Keratinocyte (primary cell): ENCODE measurements around the gene DIAPH3. TPM values are rescaled to one million over a fixed set of nuclear protein-coding genes. Genes with fewer than 3 reads are reported as not detected.

Experiments
- DNase-seq: peaks from one replicate; pipeline ENCODE4 v3.0.0-alpha.2; 2011; ENCODE audit warnings: low read depth, missing footprints, low spot score
- FAIRE-seq: peaks from 2 replicates; lab custom pipeline; 2011; peaks lifted over from hg19 to GRCh38; lab: Jason Lieb, UNC
- H2AFZ ChIP-seq: 2 replicates; pipeline ENCODE4 v1.6.0; 2012; ENCODE audit warnings: low read length, control low read depth, inconsistent platforms; ENCODE audit not compliant: control insufficient read depth
- H3K27ac ChIP-seq: 2 replicates; pipeline ENCODE4 v1.5.1; 2011; ENCODE audit warnings: low read length; ENCODE audit not compliant: control insufficient read depth, insufficient read depth
- H3K27me3 ChIP-seq: 3 replicates; pipeline ENCODE4 v1.6.0; 2011; ENCODE audit warnings: low read length; ENCODE audit not compliant: control insufficient read depth, insufficient read depth; ENCODE audit errors: extremely low read depth
- H3K36me3 ChIP-seq, 2 experiments: 2 replicates in 1 of 2; 3 replicates in 1 of 2; pipeline ENCODE4 v1.5.1; 2011; ENCODE audit warnings: low read length in 2 of 2, mild to moderate bottlenecking in 1 of 2; ENCODE audit not compliant: control insufficient read depth in 2 of 2, insufficient read depth in 2 of 2; ENCODE audit errors: extremely low read depth in 1 of 2
- H3K4me1 ChIP-seq: 3 replicates; pipeline ENCODE4 v1.5.1; 2011; ENCODE audit warnings: low read length; ENCODE audit not compliant: control insufficient read depth, insufficient read depth; ENCODE audit errors: extremely low read depth
- H3K4me2 ChIP-seq: 3 replicates; pipeline ENCODE4 v1.6.0; 2011; ENCODE audit warnings: low read depth, low read length; ENCODE audit not compliant: control insufficient read depth, insufficient read depth; ENCODE audit errors: extremely low read depth
- H3K4me3 ChIP-seq, 3 experiments: fragments of 200-600 bp in 1 of 3; sonication (generic) in 1 of 3; 2 replicates in 2 of 3; 3 replicates in 1 of 3; pipeline ENCODE4 v1.5.1; 2011 to 2016; ENCODE audit warnings: low read length in 3 of 3, mild to moderate bottlenecking in 3 of 3, control low read depth in 2 of 3, inconsistent platforms in 1 of 3, low read depth in 1 of 3, mixed read lengths in 1 of 3, mixed run types in 1 of 3, moderate library complexity in 1 of 3; ENCODE audit not compliant: control insufficient read depth in 2 of 3, insufficient read depth in 2 of 3; ENCODE audit errors: extremely low read depth in 1 of 3
- H3K79me2 ChIP-seq: 2 replicates; pipeline ENCODE4 v1.6.0; 2012; ENCODE audit warnings: low read length; ENCODE audit not compliant: control insufficient read depth, insufficient read depth
- H3K9ac ChIP-seq: 3 replicates; pipeline ENCODE4 v1.6.0; 2011; ENCODE audit warnings: low read length; ENCODE audit not compliant: control insufficient read depth, insufficient read depth; ENCODE audit errors: extremely low read depth
- H3K9me1 ChIP-seq: 3 replicates; pipeline ENCODE4 v1.6.0; 2011; ENCODE audit warnings: low read length; ENCODE audit not compliant: control insufficient read depth, insufficient read depth; ENCODE audit errors: extremely low read depth
- H3K9me3 ChIP-seq: 2 replicates; pipeline ENCODE4 v1.5.1; 2012; ENCODE audit warnings: low read depth, low read length; ENCODE audit not compliant: control insufficient read depth
- H4K20me1 ChIP-seq: 3 replicates; pipeline ENCODE4 v1.6.0; 2011; ENCODE audit warnings: low read length; ENCODE audit not compliant: control insufficient read depth, insufficient read depth; ENCODE audit errors: extremely low read depth
- EZH2 ChIP-seq: IDR thresholded peaks from one replicate; pipeline ENCODE4 v1.6.1; 2012; ENCODE audit warnings: inconsistent platforms, mild to moderate bottlenecking, low read length, moderate library complexity
- dilution Hi-C: fragments of 300-500 bp; cut with MboI; formaldehyde crosslinking; loops from one replicate; pipeline ENCODE4 v1.7.0; 2020; ENCODE audit warnings: low sequenced_read_pairs; ENCODE audit not compliant: extremely low pct_ligation_motif_present
- polyA plus RNA-seq, 5 experiments: library from polyadenylated mRNA; depleted of rRNA in 3 of 5; stranded (reverse) in 3 of 5; stranded (forward) in 1 of 5; unstranded in 1 of 5; fragments of >200 nt; gene quantifications; 1 replicate in 1 of 5; 2 replicates in 3 of 5; 3 replicates in 1 of 5; pipeline versions ENCODE4 v1.2.1 to v1.2.3, GENCODE V29; 2011 to 2012; ENCODE audit warnings: missing spikeins in 2 of 5, low read depth in 1 of 5, low replicate concordance in 1 of 5
- TF ChIP-seq, protein P1 (sequence below), 3 experiments: IDR thresholded peaks in 1 of 3; conservative IDR thresholded peaks in 1 of 3; optimal IDR thresholded peaks in 1 of 3; 2 replicates in 2 of 3; 3 replicates in 1 of 3; pipeline versions ENCODE3 to v1.5.1; 2011; ENCODE audit warnings: low read length in 3 of 3, mild to moderate bottlenecking in 3 of 3, moderate library complexity in 2 of 3, control low read depth in 1 of 3, inconsistent platforms in 1 of 3; ENCODE audit not compliant: insufficient read depth in 2 of 3; ENCODE audit errors: extremely low read depth in 1 of 3

DIAPH3 gene
- polyA plus RNA-seq, 1 donor (not counting 4 experiments of a cell fraction or from before 2014, with no cell fraction given) = 9.0 TPM

DNA sequence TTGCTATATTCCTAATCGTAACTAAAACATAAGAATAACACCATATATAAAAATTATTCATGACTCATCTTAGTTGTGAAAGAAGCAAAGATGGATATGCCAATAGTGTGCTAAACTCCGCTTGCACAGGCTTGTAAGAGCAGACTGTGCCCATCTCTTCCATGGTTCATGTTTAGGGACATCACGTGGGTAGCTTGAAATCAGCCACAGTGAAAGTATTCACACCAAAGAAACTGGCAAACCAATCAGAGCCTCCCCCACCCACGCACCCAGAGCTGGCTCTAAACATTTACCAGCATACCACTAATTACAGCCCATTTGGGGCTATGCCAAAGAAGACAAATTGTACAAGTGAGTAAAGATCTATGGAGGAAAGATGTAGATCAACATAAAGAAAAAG, 147.5 kb downstream of the DIAPH3 start:
- no peaks in the 10 kb centered on the region for H3K79me2 ChIP-seq
- dilution Hi-C loops = no loop called here
- FAIRE-seq (peak; percentile 94), DNase-seq (peak; percentile 35)
- peak overlapping the region; percentile 41 for H3K4me2 ChIP-seq
- no peaks in the 10 kb centered on the region for H4K20me1 ChIP-seq
- no peaks in the 10 kb centered on the region for H3K9me1 ChIP-seq
- peak overlapping the region; percentile 33 for H3K27ac ChIP-seq
- no peak overlapping the region for H3K9ac ChIP-seq
- no peaks in the 10 kb centered on the region for H3K36me3 ChIP-seq
- TF ChIP-seq, protein P1, sequence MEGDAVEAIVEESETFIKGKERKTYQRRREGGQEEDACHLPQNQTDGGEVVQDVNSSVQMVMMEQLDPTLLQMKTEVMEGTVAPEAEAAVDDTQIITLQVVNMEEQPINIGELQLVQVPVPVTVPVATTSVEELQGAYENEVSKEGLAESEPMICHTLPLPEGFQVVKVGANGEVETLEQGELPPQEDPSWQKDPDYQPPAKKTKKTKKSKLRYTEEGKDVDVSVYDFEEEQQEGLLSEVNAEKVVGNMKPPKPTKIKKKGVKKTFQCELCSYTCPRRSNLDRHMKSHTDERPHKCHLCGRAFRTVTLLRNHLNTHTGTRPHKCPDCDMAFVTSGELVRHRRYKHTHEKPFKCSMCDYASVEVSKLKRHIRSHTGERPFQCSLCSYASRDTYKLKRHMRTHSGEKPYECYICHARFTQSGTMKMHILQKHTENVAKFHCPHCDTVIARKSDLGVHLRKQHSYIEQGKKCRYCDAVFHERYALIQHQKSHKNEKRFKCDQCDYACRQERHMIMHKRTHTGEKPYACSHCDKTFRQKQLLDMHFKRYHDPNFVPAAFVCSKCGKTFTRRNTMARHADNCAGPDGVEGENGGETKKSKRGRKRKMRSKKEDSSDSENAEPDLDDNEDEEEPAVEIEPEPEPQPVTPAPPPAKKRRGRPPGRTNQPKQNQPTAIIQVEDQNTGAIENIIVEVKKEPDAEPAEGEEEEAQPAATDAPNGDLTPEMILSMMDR (optimal IDR thresholded peaks at IDR 0.05 in 1 of 3, IDR thresholded peaks at IDR 0.05 in 1 of 3, conservative IDR thresholded peaks at IDR 0.05 in 1 of 3; ENCODE audit: extremely low read depth in 1 of 3, insufficient read depth in 2 of 3, low read length in 3 of 3) = no peak
- no peak for TF ChIP-seq EZH2
- H3K9me3 ChIP-seq = no peaks in the 10 kb centered on the region
- H3K27me3 ChIP-seq = no peaks in the 10 kb centered on the region
- peaks cover 32% of the 10 kb centered on the region for H3K4me1 ChIP-seq
- no peak overlapping the region for H2AFZ ChIP-seq
- no peak overlapping the region for H3K4me3 ChIP-seq

DNA sequence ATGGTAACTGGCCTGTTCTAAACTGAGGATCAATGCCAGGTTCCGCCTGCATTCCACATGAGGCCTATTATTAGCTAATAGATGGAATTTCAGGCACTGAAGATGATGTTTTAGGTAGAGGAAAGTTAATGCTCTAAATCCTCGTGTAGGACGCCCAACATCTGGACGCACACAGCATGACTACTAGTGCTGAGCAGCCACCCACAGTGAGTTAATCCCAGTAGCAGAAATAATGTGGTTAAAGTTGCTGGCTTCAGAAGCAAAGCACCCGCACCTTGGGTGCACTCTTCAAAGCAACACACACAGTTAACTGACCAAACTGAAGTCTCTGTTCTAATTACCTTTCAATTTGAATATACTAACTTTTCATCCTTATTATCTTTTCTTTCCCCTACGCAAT, 150.6 kb downstream of the DIAPH3 start:
- TF ChIP-seq EZH2 = no peak
- TF ChIP-seq, protein P1 (optimal IDR thresholded peaks at IDR 0.05 in 1 of 3, IDR thresholded peaks at IDR 0.05 in 1 of 3, conservative IDR thresholded peaks at IDR 0.05 in 1 of 3; ENCODE audit: extremely low read depth in 1 of 3, insufficient read depth in 2 of 3, low read length in 3 of 3) = no peak
- no peaks in the 10 kb centered on the region for H3K9me1 ChIP-seq
- H3K4me3 ChIP-seq = no peak overlapping the region
- no peak overlapping the region for H2AFZ ChIP-seq
- DNase-seq (no peak), FAIRE-seq (no peak)
- no peak overlapping the region for H3K9ac ChIP-seq
- no peaks in the 10 kb centered on the region for H3K9me3 ChIP-seq
- no peaks in the 10 kb centered on the region for H4K20me1 ChIP-seq
- H3K36me3 ChIP-seq = no peaks in the 10 kb centered on the region
- no peaks in the 10 kb centered on the region for H3K27me3 ChIP-seq
- dilution Hi-C loops = no loop called here
- H3K79me2 ChIP-seq = no peaks in the 10 kb centered on the region
- H3K4me2 ChIP-seq = no peak overlapping the region
- H3K27ac ChIP-seq = no peak overlapping the region
- H3K4me1 ChIP-seq = peaks cover 33% of the 10 kb centered on the region
